Muscle of leg (tissue), 11 donors: ENCODE measurements around the gene ZFAND3. TPM values are rescaled to one million over a fixed set of nuclear protein-coding genes. Genes with fewer than 3 reads are reported as not detected.

Experiments
- DNase-seq: peaks from one replicate; pipeline ENCODE4 v3.0.0; 2013
- H3K27ac ChIP-seq: one replicate; pipeline ENCODE4 v1.5.1; 2013; ENCODE audit warnings: mild to moderate bottlenecking, low read length, control low read depth
- H3K27me3 ChIP-seq: one replicate; pipeline ENCODE4 v1.6.1; 2013; ENCODE audit warnings: low read length; ENCODE audit not compliant: control insufficient read depth, insufficient read depth
- H3K36me3 ChIP-seq: one replicate; pipeline ENCODE4 v1.6.1; 2013; ENCODE audit warnings: low read length; ENCODE audit not compliant: control insufficient read depth, insufficient read depth
- H3K4me1 ChIP-seq: one replicate; pipeline ENCODE4 v1.6.1; 2013; ENCODE audit warnings: low read length; ENCODE audit not compliant: control insufficient read depth, insufficient read depth
- H3K4me3 ChIP-seq: one replicate; pipeline ENCODE4 v1.5.1; 2013; ENCODE audit warnings: low read length, control low read depth
- H3K9me3 ChIP-seq: replicated peaks from 2 replicates; pipeline ENCODE4 v1.6.1; 2013; ENCODE audit warnings: low read depth, low read length; ENCODE audit not compliant: control insufficient read depth
- WGBS: methylation state at CpG from one replicate; pipeline ENCODE4 v1.1.5; 2013; ENCODE audit warnings: missing lambda C conversion rate; ENCODE audit not compliant: insufficient coverage; 5-methylcytosine and 5-hydroxymethylcytosine counted together
- polyA plus RNA-seq, 8 donors: library from polyadenylated mRNA; unstranded; fragments of 120-200 nt; gene quantifications; one replicate each; pipeline versions ENCODE4 v1.2.1 to v1.2.3, GENCODE V29; 2013; ENCODE audit warnings: inconsistent platforms in 1 of 8, low replicate concordance in 1 of 8; ENCODE audit not compliant: insufficient read length in 8 of 8, insufficient read depth in 1 of 8
- total RNA-seq: library from RNA; stranded (reverse); fragments of 120-200 nt; gene quantifications from one replicate; pipeline ENCODE4 v1.2.4, GENCODE V29; 2013

Gene ZFAND3
- total and polyA plus RNA-seq, 9 donors: 13.8 to 92.1 (median 83.8) TPM

- Histone ChIP-seq H3K4me3 (no peak overlapping the region), H3K27ac (no peak overlapping the region), H3K4me1 (no peaks in the 10 kb centered on the region), H3K27me3 (no peaks in the 10 kb centered on the region), H3K36me3 (no peaks in the 10 kb centered on the region), H3K9me3 (no peaks in the 10 kb centered on the region)
- no peak for DNase-seq
- 100% methylated on average over 1 of the region's 3 CpGs for WGBS
Measured at GRCh38 chr6:38088829-38089228, 269.3 kb downstream of the ZFAND3 start.

GRCh38 chr6:38091613-38092012, 272.1 kb downstream of the ZFAND3 start:
- Histone ChIP-seq H3K27me3 (no peaks in the 10 kb centered on the region), H3K27ac (no peak overlapping the region), H3K36me3 (no peaks in the 10 kb centered on the region), H3K4me1 (no peaks in the 10 kb centered on the region), H3K4me3 (no peak overlapping the region), H3K9me3 (no peaks in the 10 kb centered on the region)
- no CpG with 5 or more reads among the region's 6 CpGs for WGBS
- no peak for DNase-seq

- H3K27me3 ChIP-seq: no peaks in the 10 kb centered on the region
- no peaks in the 10 kb centered on the region for H3K9me3 ChIP-seq
- H3K4me1 ChIP-seq: no peaks in the 10 kb centered on the region
- H3K36me3 ChIP-seq: no peaks in the 10 kb centered on the region
- no peak overlapping the region for H3K4me3 ChIP-seq
- peak; percentile 64 for DNase-seq
- 43% methylated on average over 1 of the region's 4 CpGs for WGBS
- H3K27ac ChIP-seq: no peak overlapping the region
Measured at GRCh38 chr6:38092465-38092864, 272.9 kb downstream of the ZFAND3 start.

GRCh38 chr6:38092964-38093363, 273.4 kb downstream of the ZFAND3 start:
- H3K27ac ChIP-seq: no peak overlapping the region
- DNase-seq: no peak
- H3K9me3 ChIP-seq: no peaks in the 10 kb centered on the region

GRCh38 chr6:38095054-38095453, 275.5 kb downstream of the ZFAND3 start:
- Histone ChIP-seq H3K4me3 (no peak overlapping the region), H3K27ac (no peak overlapping the region), H3K9me3 (no peaks in the 10 kb centered on the region), H3K36me3 (no peaks in the 10 kb centered on the region), H3K4me1 (no peaks in the 10 kb centered on the region), H3K27me3 (no peaks in the 10 kb centered on the region)
- no CpG with 5 or more reads among the region's 2 CpGs for WGBS
- no peak for DNase-seq

More at GRCh38 chr6:38092964-38093363, 273.4 kb downstream of the ZFAND3 start:
- Histone ChIP-seq H3K27me3 (no peaks in the 10 kb centered on the region), H3K4me1 (no peaks in the 10 kb centered on the region), H3K4me3 (no peak overlapping the region), H3K36me3 (no peaks in the 10 kb centered on the region)

GRCh38 chr6:38099221-38099620, 279.7 kb downstream of the ZFAND3 start:
- no CpG with 5 or more reads among the region's 1 CpG for WGBS
- DNase-seq: no peak
- H3K9me3 ChIP-seq: no peaks in the 10 kb centered on the region
- no peaks in the 10 kb centered on the region for H3K4me1 ChIP-seq
- peaks cover 3% of the 10 kb centered on the region for H3K36me3 ChIP-seq
- no peak overlapping the region for H3K27ac ChIP-seq
- no peaks in the 10 kb centered on the region for H3K27me3 ChIP-seq
- H3K4me3 ChIP-seq: no peak overlapping the region

- Histone ChIP-seq H3K27ac (no peak overlapping the region), H3K27me3 (no peaks in the 10 kb centered on the region), H3K9me3 (no peaks in the 10 kb centered on the region), H3K36me3 (peaks cover 3% of the 10 kb centered on the region), H3K4me3 (no peak overlapping the region), H3K4me1 (no peaks in the 10 kb centered on the region)
- WGBS: 100% methylated on average over 1 of the region's 1 CpG
- no peak for DNase-seq
Measured at GRCh38 chr6:38100380-38100779, 280.9 kb downstream of the ZFAND3 start.

GRCh38 chr6:38103921-38104320, 284.4 kb downstream of the ZFAND3 start:
- no CpG with 5 or more reads among the region's 3 CpGs for WGBS
- H3K4me1 ChIP-seq: no peaks in the 10 kb centered on the region

GRCh38 chr6:38105066-38105465, 285.5 kb downstream of the ZFAND3 start:
- Histone ChIP-seq H3K36me3 (peaks cover 7% of the 10 kb centered on the region), H3K4me3 (no peak overlapping the region), H3K9me3 (no peaks in the 10 kb centered on the region), H3K27ac (no peak overlapping the region), H3K27me3 (no peaks in the 10 kb centered on the region), H3K4me1 (no peaks in the 10 kb centered on the region)
- 83% methylated on average over 1 of the region's 3 CpGs for WGBS
- DNase-seq: no peak

More at GRCh38 chr6:38103921-38104320, 284.4 kb downstream of the ZFAND3 start:
- H3K27ac ChIP-seq: no peak overlapping the region
- H3K27me3 ChIP-seq: no peaks in the 10 kb centered on the region
- no peak overlapping the region for H3K4me3 ChIP-seq
- H3K36me3 ChIP-seq: peaks cover 7% of the 10 kb centered on the region
- H3K9me3 ChIP-seq: no peaks in the 10 kb centered on the region
- no peak for DNase-seq

GRCh38 chr6:38107073-38107472, 287.5 kb downstream of the ZFAND3 start:
- Histone ChIP-seq H3K4me3 (no peak overlapping the region), H3K36me3 (peaks cover 7% of the 10 kb centered on the region), H3K27me3 (no peaks in the 10 kb centered on the region), H3K9me3 (no peaks in the 10 kb centered on the region), H3K4me1 (no peaks in the 10 kb centered on the region), H3K27ac (no peak overlapping the region)
- no peak for DNase-seq
- no CpG with 5 or more reads among the region's 1 CpG for WGBS

GRCh38 chr6:38110481-38110971, 291.0 kb downstream of the ZFAND3 start:
- no peak for DNase-seq
- no peak overlapping the region for H3K27ac ChIP-seq
- H3K27me3 ChIP-seq: no peaks in the 10 kb centered on the region

More at GRCh38 chr6:38110481-38110971, 291.0 kb downstream of the ZFAND3 start:
- Histone ChIP-seq H3K9me3 (no peaks in the 10 kb centered on the region), H3K36me3 (peaks cover 5% of the 10 kb centered on the region), H3K4me1 (peaks cover under 1% of the 10 kb centered on the region), H3K4me3 (no peak overlapping the region)
- 55% methylated on average over 4 of the region's 8 CpGs for WGBS
